Mesendoderm (in vitro differentiated cells): ENCODE results near the gene ADAMTS17.

Source experiments
- DNase-seq: peaks from one replicate; pipeline ENCODE4 v3.0.0; 2013
- H2AK5ac ChIP-seq: 2 replicates; pipeline ENCODE4 v1.6.1; 2013; ENCODE audit warnings: low read length, inconsistent platforms
- H2BK120ac ChIP-seq: 2 replicates; pipeline ENCODE4 v1.6.1; 2013; ENCODE audit warnings: low read depth, mild to moderate bottlenecking, low read length, moderate library complexity, mixed read lengths
- H2BK15ac ChIP-seq: replicated peaks from 2 replicates; pipeline ENCODE4 v1.6.1; 2013; ENCODE audit warnings: low read depth, mild to moderate bottlenecking, moderate library complexity
- H2BK5ac ChIP-seq: 2 replicates; pipeline ENCODE4 v1.6.1; 2013; ENCODE audit warnings: low read length, inconsistent platforms
- H3K18ac ChIP-seq: 2 replicates; pipeline ENCODE4 v1.6.1; 2013; ENCODE audit warnings: mild to moderate bottlenecking, low read length, mixed read lengths
- H3K23ac ChIP-seq: one replicate; pipeline ENCODE4 v1.6.1; 2013; ENCODE audit warnings: low read length
- H3K27ac ChIP-seq: 2 replicates; pipeline ENCODE4 v1.5.1; 2013; ENCODE audit warnings: low read depth, mild to moderate bottlenecking, inconsistent platforms, low read length, moderate library complexity
- H3K27me3 ChIP-seq: 2 replicates; pipeline ENCODE4 v1.6.1; 2013; ENCODE audit warnings: low read length, control low read depth, mild to moderate bottlenecking, inconsistent platforms; ENCODE audit not compliant: insufficient read depth, poor library complexity
- H3K36me3 ChIP-seq: 2 replicates; pipeline ENCODE4 v1.6.1; 2013; ENCODE audit warnings: low read length, inconsistent platforms; ENCODE audit not compliant: control insufficient read depth, insufficient read depth
- H3K4ac ChIP-seq: one replicate; pipeline ENCODE4 v1.6.1; 2013; ENCODE audit warnings: low read depth, mild to moderate bottlenecking, low read length, moderate library complexity
- H3K4me1 ChIP-seq: 2 replicates; pipeline ENCODE4 v1.6.1; 2013; ENCODE audit warnings: low read depth, low read length, inconsistent platforms; ENCODE audit not compliant: control insufficient read depth
- H3K4me2 ChIP-seq: 2 replicates; pipeline ENCODE4 v1.6.1; 2013; ENCODE audit warnings: low read length
- H3K4me3 ChIP-seq: 2 replicates; pipeline ENCODE4 v1.5.1; 2013; ENCODE audit warnings: mild to moderate bottlenecking, low read length
- H3K56ac ChIP-seq: one replicate; pipeline ENCODE4 v1.6.1; 2013; ENCODE audit warnings: low read length
- H3K79me1 ChIP-seq: 2 replicates; pipeline ENCODE4 v1.6.1; 2013; ENCODE audit warnings: low read length, inconsistent platforms
- H3K79me2 ChIP-seq: 2 replicates; pipeline ENCODE4 v1.6.1; 2013; ENCODE audit warnings: mild to moderate bottlenecking, low read length; ENCODE audit not compliant: control insufficient read depth, insufficient read depth
- H3K9ac ChIP-seq: 2 replicates; pipeline ENCODE4 v1.6.1; 2013; ENCODE audit warnings: low read length, inconsistent platforms
- H4K5ac ChIP-seq: one replicate; pipeline ENCODE4 v1.6.1; 2013; ENCODE audit warnings: low read length
- H4K8ac ChIP-seq: one replicate; pipeline ENCODE4 v1.6.1; 2013; ENCODE audit warnings: low read depth, mild to moderate bottlenecking, control low read depth, low read length, moderate library complexity
- WGBS: extraction: QIAGEN DNeasy Blood & Tissue Kit; methylation state at CpG from one replicate; pipeline ENCODE4 v1.1.7; 2013; ENCODE audit warnings: low lambda C conversion rate, missing lambda C conversion rate; ENCODE audit not compliant: insufficient coverage; ENCODE audit errors: extremely low coverage; 5-methylcytosine and 5-hydroxymethylcytosine counted together

The ADAMTS17 gene

GRCh38 chr15:100338247-100338646 lies 3.5 kb downstream of the ADAMTS17 start:
- Histone ChIP-seq H3K79me1 (no peaks in the 10 kb centered on the region), H4K5ac (no peak overlapping the region), H3K27me3 (peaks cover 2% of the 10 kb centered on the region), H3K79me2 (no peaks in the 10 kb centered on the region), H3K27ac (no peak overlapping the region), H3K36me3 (no peaks in the 10 kb centered on the region), H2BK15ac (no peak overlapping the region), H3K23ac (no peak overlapping the region), H3K9ac (no peak overlapping the region), H3K4me1 (peaks cover 8% of the 10 kb centered on the region), H2BK5ac (no peak overlapping the region), H3K4me3 (no peak overlapping the region), H3K18ac (no peak overlapping the region), H3K4ac (no peak overlapping the region), H3K4me2 (no peak overlapping the region), H2AK5ac (no peak overlapping the region), H2BK120ac (no peak overlapping the region), H3K56ac (no peak overlapping the region), H4K8ac (no peak overlapping the region)
- no CpG with 5 or more reads among the region's 10 CpGs for WGBS
- DNase-seq: no peak

GRCh38 chr15:100337096-100338044 lies 4.4 kb downstream of the ADAMTS17 start:
- no peak overlapping the region for H2BK120ac ChIP-seq
- no peak overlapping the region for H3K23ac ChIP-seq
- no peak overlapping the region for H4K5ac ChIP-seq
- no peak overlapping the region for H4K8ac ChIP-seq
- peaks cover 2% of the 10 kb centered on the region for H3K27me3 ChIP-seq
- WGBS: no CpG with 5 or more reads among the region's 17 CpGs
- no peak overlapping the region for H3K56ac ChIP-seq
- DNase-seq: no peak
- H2BK15ac ChIP-seq: no peak overlapping the region
- H3K4me2 ChIP-seq: no peak overlapping the region
- no peak overlapping the region for H2BK5ac ChIP-seq
- H3K36me3 ChIP-seq: no peaks in the 10 kb centered on the region
- no peak overlapping the region for H3K9ac ChIP-seq
- no peak overlapping the region for H2AK5ac ChIP-seq
- H3K4me1 ChIP-seq: peaks cover 8% of the 10 kb centered on the region
- no peaks in the 10 kb centered on the region for H3K79me1 ChIP-seq
- no peak overlapping the region for H3K4me3 ChIP-seq
- H3K79me2 ChIP-seq: no peaks in the 10 kb centered on the region
- no peak overlapping the region for H3K27ac ChIP-seq
- no peak overlapping the region for H3K4ac ChIP-seq
- no peak overlapping the region for H3K18ac ChIP-seq

GRCh38 chr15:100336061-100336460 lies 5.7 kb downstream of the ADAMTS17 start:
- Histone ChIP-seq H3K4ac (no peak overlapping the region), H3K27me3 (peaks cover 2% of the 10 kb centered on the region), H3K27ac (no peak overlapping the region), H2BK15ac (no peak overlapping the region), H3K23ac (no peak overlapping the region), H3K4me1 (peaks cover 8% of the 10 kb centered on the region), H2BK120ac (no peak overlapping the region), H3K9ac (no peak overlapping the region), H4K5ac (no peak overlapping the region), H3K56ac (no peak overlapping the region), H3K4me3 (no peak overlapping the region), H2AK5ac (no peak overlapping the region), H4K8ac (no peak overlapping the region), H3K79me2 (no peaks in the 10 kb centered on the region), H3K79me1 (no peaks in the 10 kb centered on the region), H3K4me2 (no peak overlapping the region), H3K36me3 (no peaks in the 10 kb centered on the region), H3K18ac (no peak overlapping the region), H2BK5ac (no peak overlapping the region)
- WGBS: no CpG with 5 or more reads among the region's 6 CpGs
- DNase-seq: no peak

GRCh38 chr15:100335335-100335999 lies 6.3 kb downstream of the ADAMTS17 start:
- Histone ChIP-seq H3K4me3 (no peak overlapping the region), H3K79me2 (no peaks in the 10 kb centered on the region), H2BK5ac (no peak overlapping the region), H3K27me3 (no peaks in the 10 kb centered on the region), H3K4me2 (no peak overlapping the region), H2BK120ac (no peak overlapping the region), H3K27ac (no peak overlapping the region), H3K56ac (no peak overlapping the region), H2AK5ac (no peak overlapping the region), H3K4me1 (peaks cover 8% of the 10 kb centered on the region), H3K79me1 (no peaks in the 10 kb centered on the region), H4K8ac (no peak overlapping the region), H3K23ac (no peak overlapping the region), H3K36me3 (no peaks in the 10 kb centered on the region), H4K5ac (no peak overlapping the region), H3K9ac (no peak overlapping the region), H3K18ac (no peak overlapping the region), H3K4ac (no peak overlapping the region), H2BK15ac (no peak overlapping the region)
- no peak for DNase-seq
- WGBS: no CpG with 5 or more reads among the region's 9 CpGs

- no peak overlapping the region for H3K4me3 ChIP-seq
- no peak overlapping the region for H2BK15ac ChIP-seq
- H3K18ac ChIP-seq: no peak overlapping the region
- peaks cover 8% of the 10 kb centered on the region for H3K4me1 ChIP-seq
- H2BK120ac ChIP-seq: no peak overlapping the region
- no peaks in the 10 kb centered on the region for H3K27me3 ChIP-seq
- H3K56ac ChIP-seq: no peak overlapping the region
- no peak overlapping the region for H3K4ac ChIP-seq
- no peaks in the 10 kb centered on the region for H3K36me3 ChIP-seq
- WGBS: no CpG with 5 or more reads among the region's 11 CpGs
- no peak overlapping the region for H3K23ac ChIP-seq
- peak; percentile 37 for DNase-seq
- H3K27ac ChIP-seq: no peak overlapping the region
- no peaks in the 10 kb centered on the region for H3K79me1 ChIP-seq
- no peak overlapping the region for H2AK5ac ChIP-seq
- no peak overlapping the region for H3K4me2 ChIP-seq
- H3K79me2 ChIP-seq: no peaks in the 10 kb centered on the region
- H4K8ac ChIP-seq: no peak overlapping the region
- H3K9ac ChIP-seq: no peak overlapping the region
- no peak overlapping the region for H4K5ac ChIP-seq
- no peak overlapping the region for H2BK5ac ChIP-seq
Observed at GRCh38 chr15:100334905-100335304, 6.9 kb downstream of the ADAMTS17 start.
